Naive B cell (primary cell): ENCODE data around the gene C17orf50. TPM values are rescaled to one million over a fixed set of nuclear protein-coding genes. Genes with fewer than 3 reads are reported as not detected.
"Not testable (repeated sequence)": the region's sequence is repeated elsewhere in the genome, so short reads cannot be mapped to it uniquely, and the experiment has no call there.

Experiments
- ATAC-seq, 2 donors: fragments of 150-1000 bp; cut with Tn5 transposase; 2 replicates each; pipeline ENCODE4 v1.10.0; 2021; ENCODE audit warnings: low read depth in 2 of 2, mild to moderate bottlenecking in 2 of 2, moderate library complexity in 2 of 2
- DNase-seq: peaks from one replicate; pipeline ENCODE4 v3.0.0; 2022
- H3K27ac Mint-ChIP-seq, 6 donors: one replicate each; pipeline ENCODE4 v1.8.0; 2020 to 2022; ENCODE audit warnings: mild to moderate bottlenecking in 6 of 6, mixed read lengths in 6 of 6, moderate library complexity in 5 of 6, inconsistent platforms in 2 of 6
- H3K27me3 Mint-ChIP-seq, 3 donors: one replicate each; pipeline ENCODE4 v1.8.0; 2021 to 2022; ENCODE audit warnings: mixed read lengths in 3 of 3, mild to moderate bottlenecking in 1 of 3
- H3K36me3 Mint-ChIP-seq, 2 donors: one replicate each; pipeline ENCODE4 v1.8.0; 2020 to 2022; ENCODE audit warnings: mixed read lengths in 2 of 2, inconsistent platforms in 1 of 2, mild to moderate bottlenecking in 1 of 2
- H3K4me1 Mint-ChIP-seq, 3 donors: one replicate each; pipeline ENCODE4 v1.8.0; 2020 to 2022; ENCODE audit warnings: mixed read lengths in 3 of 3, inconsistent platforms in 1 of 3, mild to moderate bottlenecking in 1 of 3, moderate library complexity in 1 of 3
- H3K4me3 Mint-ChIP-seq, 8 donors: one replicate each; pipeline ENCODE4 v1.8.0; 2020 to 2022; ENCODE audit warnings: mild to moderate bottlenecking in 8 of 8, mixed read lengths in 8 of 8, moderate library complexity in 8 of 8, inconsistent platforms in 2 of 8
- H3K9me3 Mint-ChIP-seq, 7 donors: one replicate each; pipeline ENCODE4 v1.8.0; 2020 to 2022; ENCODE audit warnings: mixed read lengths in 7 of 7, mild to moderate bottlenecking in 5 of 7, inconsistent platforms in 2 of 7, moderate library complexity in 1 of 7
- polyA plus RNA-seq, 6 donors: library from polyadenylated mRNA; unstranded; fragments of 300-500 nt; fragmentation: Illumina TruSeq; gene quantifications; one replicate each; pipeline ENCODE4 v1.2.3, GENCODE V29; 2021; ENCODE audit warnings: low read depth in 6 of 6

C17orf50 gene
- polyA plus RNA-seq, 6 donors from 2014 or later, result not detected

DNA sequence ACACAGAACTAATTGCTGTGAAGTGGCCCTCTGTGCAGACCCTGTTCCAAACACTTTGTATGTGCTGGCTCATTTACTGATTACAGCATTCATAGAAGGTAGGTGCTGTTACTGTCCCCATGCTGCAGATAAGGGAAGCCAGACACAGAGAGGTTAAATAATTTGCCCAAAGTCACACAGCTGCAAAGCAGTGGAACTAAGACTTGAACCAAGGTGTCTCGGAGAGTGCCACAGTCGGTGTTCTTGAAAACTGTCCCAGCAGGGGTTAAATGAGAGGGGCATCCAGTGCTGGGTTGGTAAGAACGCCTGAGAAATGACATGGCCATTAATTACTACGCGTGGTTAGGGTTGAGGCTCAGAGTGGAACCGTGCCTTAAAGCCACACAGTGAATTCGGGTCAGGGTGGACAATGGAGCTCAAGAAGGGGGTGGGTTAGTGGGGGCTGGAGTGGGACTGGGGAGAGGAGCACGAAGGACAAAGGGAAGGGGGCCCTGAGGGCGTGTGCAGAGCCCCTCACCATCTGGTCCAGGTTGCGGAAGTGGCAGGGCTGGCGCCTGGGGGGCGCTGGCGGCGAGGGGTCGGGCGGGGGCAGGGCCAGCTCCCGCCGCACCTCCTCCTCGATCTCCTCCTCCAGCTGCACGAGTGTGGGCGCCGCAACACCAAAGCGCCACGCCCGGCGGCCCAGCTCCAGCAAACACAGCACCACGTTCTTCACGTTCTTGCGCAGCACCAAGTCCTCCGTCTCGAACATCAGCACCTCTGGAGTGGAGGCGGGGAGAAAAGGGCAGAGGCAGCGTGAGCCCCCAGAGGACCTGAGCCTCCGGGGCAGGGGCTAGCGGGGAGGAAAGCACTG lies 10.9 kb upstream of the C17orf50 start:
- Mint-ChIP-seq H3K27me3 (peaks cover 33 to 70% (median 53%) of the 10 kb centered on the region in 3 donors), H3K4me3 (no peak overlapping the region), H3K27ac (no peak overlapping the region), H3K9me3 (no peaks in the 10 kb centered on the region), H3K4me1 (peaks cover 8 to 12% (median 11%) of the 10 kb centered on the region in 3 donors), H3K36me3 (no peaks in the 10 kb centered on the region)
- no peak for DNase-seq
- no peak for ATAC-seq

DNA sequence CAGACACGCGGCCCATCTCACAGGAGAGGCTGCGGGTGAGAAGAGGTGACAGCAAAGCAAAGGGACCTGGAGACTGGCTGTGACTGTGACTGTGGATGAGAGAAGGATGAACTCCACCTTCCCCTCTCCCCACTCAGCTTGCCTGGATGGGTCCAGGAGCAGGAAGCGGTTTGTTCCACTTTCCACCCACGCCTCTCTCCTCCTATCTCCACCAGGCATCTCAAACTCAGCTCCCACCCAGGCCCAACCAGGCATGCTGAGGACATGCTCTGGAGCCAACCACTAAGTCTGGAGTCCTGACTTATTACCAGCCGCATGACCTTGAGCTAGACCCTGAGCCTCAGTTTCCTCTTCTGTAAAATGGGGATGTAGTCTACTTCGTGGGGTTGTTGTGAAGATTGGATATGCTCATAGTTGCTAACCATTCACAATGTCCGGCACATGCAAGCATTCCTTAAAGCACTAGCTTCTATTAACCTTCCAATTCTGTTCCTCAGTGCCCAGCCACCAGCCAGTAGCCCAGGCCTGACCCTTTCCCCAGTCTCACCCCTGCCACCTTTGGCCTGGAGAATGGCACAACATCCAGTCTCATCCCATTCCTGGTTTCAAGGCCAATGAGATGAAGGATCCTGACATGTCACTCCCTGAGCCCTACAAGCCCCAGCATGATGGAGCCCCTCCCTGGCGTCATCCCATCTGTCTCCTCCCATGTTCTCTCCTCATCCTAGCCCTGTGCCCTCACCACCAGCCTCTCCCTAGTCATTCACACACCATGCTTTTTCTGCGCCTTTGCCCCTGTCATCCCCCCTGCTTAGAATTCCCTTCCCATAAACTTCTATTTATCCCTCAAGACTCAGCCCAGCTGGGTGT lies 9.9 kb upstream of the C17orf50 start:
- ATAC-seq (no peak), DNase-seq (no peak)
- H3K4me1 Mint-ChIP-seq, result peaks cover 8 to 12% (median 11%) of the 10 kb centered on the region in 3 donors
- H3K27me3 Mint-ChIP-seq, result peaks cover 33 to 68% (median 53%) of the 10 kb centered on the region in 3 donors
- no peaks in the 10 kb centered on the region for H3K9me3 Mint-ChIP-seq
- no peak overlapping the region for H3K4me3 Mint-ChIP-seq
- H3K27ac Mint-ChIP-seq, result peak overlapping the region in 1 of 6 donors; percentile 75
- H3K36me3 Mint-ChIP-seq, result no peaks in the 10 kb centered on the region

DNA sequence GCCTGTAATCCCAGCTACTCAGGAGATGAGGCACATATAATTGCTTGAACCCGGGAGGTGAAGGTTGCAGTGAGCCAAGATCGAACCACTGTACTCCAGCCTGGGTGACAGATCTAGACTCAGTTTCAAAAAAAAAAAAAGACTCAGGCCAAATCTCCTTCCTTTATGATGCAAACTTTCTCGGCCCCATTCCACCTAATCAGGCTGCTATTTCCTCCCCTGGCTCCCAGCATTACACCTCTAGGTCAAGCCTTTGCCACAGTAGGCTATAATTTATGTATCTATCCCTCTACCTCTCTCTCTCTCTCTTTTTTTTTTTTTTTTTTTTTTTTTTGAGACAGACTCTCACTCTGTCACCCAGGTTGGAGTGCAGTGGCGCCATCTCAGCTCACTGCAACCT lies 9.1 kb upstream of the C17orf50 start:
- Mint-ChIP-seq H3K27me3 (peaks cover 33 to 68% (median 53%) of the 10 kb centered on the region in 3 donors), H3K27ac (peak overlapping the region in 1 of 6 donors; percentile 59), H3K4me1 (peaks cover 8 to 16% (median 15%) of the 10 kb centered on the region in 3 donors)
- H3K9me3 Mint-ChIP-seq, H3K36me3 Mint-ChIP-seq, ATAC-seq, H3K4me3 Mint-ChIP-seq, DNase-seq: not testable (repeated sequence)

DNA sequence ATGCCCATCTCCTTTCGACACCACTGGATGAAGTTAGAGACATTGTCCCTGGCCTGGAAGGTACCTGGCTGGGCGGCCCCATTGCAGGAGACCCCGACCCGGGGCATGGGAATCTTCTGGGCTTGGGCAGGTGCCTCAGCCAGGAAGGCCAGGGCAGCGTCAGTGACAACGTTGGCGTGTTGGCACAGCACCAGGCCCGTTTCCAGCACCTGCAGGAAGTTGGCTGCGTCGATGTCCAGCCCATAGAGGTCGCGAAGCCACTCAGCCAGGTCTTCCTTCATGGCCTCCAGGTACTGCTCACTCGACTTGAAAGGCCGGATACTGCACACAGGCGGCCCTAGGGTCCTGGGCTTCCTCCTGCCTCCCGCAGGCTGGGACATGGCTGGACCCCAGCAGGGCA lies 8.2 kb upstream of the C17orf50 start:
- H3K4me3 Mint-ChIP-seq, result no peak overlapping the region
- H3K36me3 Mint-ChIP-seq, result no peaks in the 10 kb centered on the region
- peaks cover 8 to 16% (median 13%) of the 10 kb centered on the region in 3 donors for H3K4me1 Mint-ChIP-seq
- H3K27me3 Mint-ChIP-seq, result peaks cover 30 to 63% (median 53%) of the 10 kb centered on the region in 3 donors
- ATAC-seq (no peak), DNase-seq (no peak)
- H3K9me3 Mint-ChIP-seq, result peaks cover 0 to 2% (median 0%) of the 10 kb centered on the region in 7 donors
- H3K27ac Mint-ChIP-seq, result no peak overlapping the region

DNA sequence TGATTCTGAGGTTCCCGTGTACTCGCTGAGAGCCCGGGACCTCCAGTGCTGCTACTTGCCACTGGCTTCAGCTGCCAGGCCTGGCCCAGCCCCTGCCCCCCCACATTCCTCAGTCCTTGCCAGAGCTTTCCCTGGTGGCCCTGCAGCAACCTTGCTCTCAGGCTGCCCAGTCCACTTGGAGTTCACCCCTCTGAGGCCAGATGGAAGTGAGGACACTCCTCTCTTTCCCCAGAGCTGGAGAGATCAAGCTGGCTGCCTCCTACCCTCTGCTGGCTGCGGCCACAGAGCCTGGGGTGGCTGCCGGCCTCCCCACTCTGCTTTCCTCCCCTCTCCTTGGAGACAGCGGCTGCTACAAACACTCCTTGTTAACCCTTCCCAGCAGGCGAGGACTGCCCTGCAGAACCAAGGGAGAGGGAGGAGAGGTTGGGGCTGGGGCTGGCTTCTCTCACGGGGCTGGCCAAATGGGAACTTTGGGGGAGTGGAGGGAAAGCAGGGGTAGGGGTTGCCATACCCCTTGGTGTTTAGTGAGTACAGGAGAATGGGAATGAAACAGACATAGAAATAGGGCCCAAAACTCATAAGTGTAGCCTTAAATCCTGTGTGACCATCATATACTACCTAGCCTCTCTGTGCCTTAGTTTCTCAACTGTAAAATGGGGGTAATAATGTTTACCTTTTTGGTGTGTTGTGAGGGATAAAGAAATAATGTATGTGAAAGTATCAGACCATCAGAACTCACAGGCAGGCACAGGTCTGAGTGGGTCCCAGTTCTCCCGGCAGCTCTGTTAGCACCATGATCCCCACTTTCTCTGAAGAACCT lies 7.5 kb upstream of the C17orf50 start, which contains the start of gene GAS2L2:
GAS2L2 (minus strand) TSS at position 295 of the 820 bp plus-strand sequence. CDS start 389 bp downstream, outside the sequence.
- Mint-ChIP-seq H3K4me3 (no peak within 1 kb of the TSS), H3K27ac (peak within 1 kb of the TSS in 1 of 6 donors; percentile 69)

DNA sequence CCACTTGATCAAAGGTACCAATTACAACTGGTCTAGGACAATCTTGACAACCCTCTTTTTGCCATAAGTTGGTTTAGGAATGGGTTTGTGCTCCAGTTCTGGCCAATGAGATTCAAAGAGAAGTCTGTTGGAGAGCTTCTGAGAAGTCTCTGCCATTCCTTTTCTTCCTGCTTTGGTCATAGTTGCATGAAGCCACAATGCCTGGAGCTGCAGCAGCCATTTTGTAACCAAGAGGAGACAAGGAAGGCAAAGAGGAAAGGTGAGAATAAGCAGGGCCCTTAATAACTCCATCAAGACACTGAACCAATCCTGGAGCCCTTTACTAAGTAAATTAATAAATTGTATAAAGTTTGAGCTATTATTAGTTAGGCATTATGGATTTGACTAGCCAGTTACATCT lies 3.4 kb upstream of the C17orf50 start:
- Mint-ChIP-seq H3K27ac (no peak overlapping the region), H3K9me3 (peaks cover 0 to 2% (median 0%) of the 10 kb centered on the region in 7 donors), H3K27me3 (peaks cover under 1 to 16% (median 12%) of the 10 kb centered on the region in 3 donors), H3K4me3 (no peak overlapping the region), H3K4me1 (peaks cover 4% of the 10 kb centered on the region in 3 donors), H3K36me3 (no peaks in the 10 kb centered on the region)
- DNase-seq, result no peak
- no peak for ATAC-seq

More for the DNA sequence above, 7.5 kb upstream of the C17orf50 start, which contains the start of gene GAS2L2:
- DNase-seq (no peak), ATAC-seq (no peak)
- peaks cover 27 to 56% (median 53%) of the 10 kb centered on the region in 3 donors for H3K27me3 Mint-ChIP-seq
- peaks cover 8 to 16% (median 12%) of the 10 kb centered on the region in 3 donors for H3K4me1 Mint-ChIP-seq
- no peaks in the 10 kb centered on the region for H3K36me3 Mint-ChIP-seq
- peaks cover 0 to 2% (median 0%) of the 10 kb centered on the region in 7 donors for H3K9me3 Mint-ChIP-seq

DNA sequence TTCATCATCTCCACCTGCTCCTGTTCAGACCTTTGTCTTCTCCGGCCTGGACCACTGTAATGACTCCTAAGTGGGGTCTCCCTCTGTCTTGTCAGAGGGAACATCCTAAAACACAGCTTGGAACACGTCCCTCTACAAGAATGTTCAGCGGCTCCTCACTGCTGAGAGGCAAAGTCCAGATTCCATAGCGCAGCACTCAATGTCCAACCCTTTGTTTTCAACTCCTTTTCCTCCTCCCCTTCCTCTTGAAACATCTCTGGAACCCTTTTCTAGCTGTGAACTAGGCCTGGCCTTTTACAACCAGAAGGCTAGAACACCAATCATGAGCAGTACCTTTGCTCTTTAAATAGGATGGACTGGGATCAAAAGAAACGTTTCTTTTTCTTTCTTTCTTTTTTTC lies 914 bp downstream of the C17orf50 start:
- ATAC-seq (no peak), DNase-seq (no peak)
- H3K27me3 Mint-ChIP-seq, result no peaks in the 10 kb centered on the region
- H3K4me3 Mint-ChIP-seq, result no peak overlapping the region
- H3K4me1 Mint-ChIP-seq, result peaks cover 9 to 11% (median 9%) of the 10 kb centered on the region in 3 donors
- no peak overlapping the region for H3K27ac Mint-ChIP-seq
- H3K36me3 Mint-ChIP-seq, result no peaks in the 10 kb centered on the region
- peaks cover 0 to 2% (median 0%) of the 10 kb centered on the region in 7 donors for H3K9me3 Mint-ChIP-seq

DNA sequence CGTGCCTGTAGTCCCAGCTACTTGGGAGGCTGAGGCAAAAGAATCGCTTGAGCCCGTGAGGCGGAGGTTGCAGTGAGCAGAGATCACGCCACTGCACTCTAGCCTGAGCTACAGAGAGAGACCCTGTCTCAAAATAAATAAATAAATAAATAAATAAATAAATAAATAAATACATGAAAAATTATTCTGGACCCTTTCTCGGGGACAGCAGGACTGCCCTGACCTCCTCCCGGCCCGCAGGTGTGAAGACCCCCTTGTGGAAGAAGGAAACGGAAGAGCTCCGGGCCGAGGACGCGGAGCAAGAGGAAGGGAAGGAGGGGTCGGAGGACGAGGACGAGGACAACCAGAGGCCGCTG lies 3.1 kb downstream of the C17orf50 start:
- peak overlapping the region in 2 of 6 donors; percentile 4 to 65 for H3K27ac Mint-ChIP-seq
- H3K36me3 Mint-ChIP-seq, result no peaks in the 10 kb centered on the region
- H3K4me1 Mint-ChIP-seq, result peaks cover 9 to 14% (median 9%) of the 10 kb centered on the region in 3 donors
- ATAC-seq (no peak), DNase-seq (no peak)
- H3K4me3 Mint-ChIP-seq, result peak overlapping the region; percentile 83 to 98 (median 95)
- no peaks in the 10 kb centered on the region for H3K9me3 Mint-ChIP-seq
- H3K27me3 Mint-ChIP-seq, result peaks cover 0 to 8% (median 7%) of the 10 kb centered on the region in 3 donors

DNA sequence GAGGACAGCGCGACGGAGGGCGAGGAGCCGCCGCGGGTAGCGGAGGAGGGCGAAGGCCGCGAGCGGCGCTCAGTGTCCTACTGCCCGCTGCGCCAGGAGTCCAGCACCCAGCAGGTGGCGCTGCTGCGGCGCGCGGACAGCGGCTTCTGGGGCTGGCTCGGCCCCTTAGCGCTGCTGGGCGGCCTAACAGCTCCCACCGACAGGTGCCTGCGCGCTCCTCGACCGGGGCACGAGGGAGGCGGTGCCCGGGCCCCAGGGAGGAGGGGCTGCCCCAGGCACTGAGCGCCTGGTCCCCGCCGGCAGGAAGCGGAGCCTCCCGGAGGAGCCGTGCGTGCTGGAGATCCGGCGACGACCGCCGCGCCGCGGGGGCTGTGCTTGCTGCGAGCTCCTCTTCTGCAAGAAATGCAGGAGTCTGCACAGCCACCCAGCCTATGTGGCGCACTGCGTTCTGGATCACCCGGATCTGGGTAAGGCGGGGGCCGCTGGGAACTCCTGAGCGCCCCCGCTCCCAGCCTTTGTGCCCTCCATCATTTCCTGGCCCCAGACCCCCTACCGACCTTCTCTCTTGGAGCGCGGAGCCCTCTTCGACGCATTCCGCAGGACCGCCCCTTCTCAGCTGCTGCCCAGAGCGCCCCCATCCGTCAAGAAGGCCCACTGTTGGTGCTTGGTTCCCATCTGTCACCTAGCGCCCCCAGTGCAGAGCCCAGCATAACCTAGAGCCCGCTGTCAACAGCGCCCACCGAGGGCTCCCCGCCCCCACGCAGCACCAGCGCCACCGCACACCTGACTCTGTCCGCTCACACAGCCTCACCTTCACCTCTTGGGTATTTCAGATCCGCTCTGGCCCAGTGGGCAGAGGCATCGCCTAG lies 3.7 kb downstream of the C17orf50 start:
- Mint-ChIP-seq H3K9me3 (no peaks in the 10 kb centered on the region), H3K27me3 (peaks cover 0 to 11% (median 7%) of the 10 kb centered on the region in 3 donors), H3K4me3 (peak overlapping the region; percentile 83 to 98 (median 95)), H3K4me1 (peaks cover 9 to 14% (median 9%) of the 10 kb centered on the region in 3 donors), H3K27ac (peak overlapping the region; percentile 57 to 94 (median 92)), H3K36me3 (no peaks in the 10 kb centered on the region)
- peak; percentile 83 to 86 for ATAC-seq
- peak; percentile 88 for DNase-seq

DNA sequence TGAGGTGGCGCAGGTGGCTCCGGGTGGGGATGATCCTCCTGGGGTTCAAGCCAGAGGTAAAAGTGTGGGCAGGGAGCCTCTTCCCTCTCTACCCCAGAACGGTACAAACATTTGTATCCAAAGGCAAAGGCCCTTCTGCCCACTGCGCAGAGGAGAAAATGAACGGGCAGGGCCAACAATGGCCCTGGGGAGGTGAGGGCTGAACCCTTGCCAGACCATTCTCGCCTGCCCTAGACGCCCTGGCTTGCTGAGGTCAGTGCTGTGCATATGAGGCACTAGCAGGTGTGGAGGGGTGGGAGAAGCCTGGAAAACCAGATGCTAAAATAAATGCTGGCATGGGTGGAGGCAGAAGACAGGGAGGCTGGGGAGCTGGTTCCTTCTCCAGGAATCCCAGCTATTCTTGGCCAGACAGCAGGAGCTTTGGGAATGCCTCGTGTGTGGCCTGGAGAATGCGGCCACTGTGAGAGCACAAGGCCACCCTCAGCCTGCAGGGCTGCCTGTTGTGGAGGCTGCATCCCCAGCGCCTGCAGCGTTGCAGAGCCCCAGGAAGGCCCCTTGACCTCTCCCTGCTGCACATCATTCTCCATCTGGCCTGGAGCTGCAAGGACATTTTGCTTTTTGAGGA lies 4.5 kb downstream of the C17orf50 start:
- peaks cover 9 to 14% (median 9%) of the 10 kb centered on the region in 3 donors for H3K4me1 Mint-ChIP-seq
- H3K27ac Mint-ChIP-seq, result peak overlapping the region in 3 of 6 donors; percentile 29 to 92 (median 57)
- no peak for DNase-seq
- H3K4me3 Mint-ChIP-seq, result peak overlapping the region; percentile 83 to 98 (median 95)
- peaks cover 0 to 13% (median 7%) of the 10 kb centered on the region in 3 donors for H3K27me3 Mint-ChIP-seq
- ATAC-seq, result no peak
- no peaks in the 10 kb centered on the region for H3K9me3 Mint-ChIP-seq
- no peaks in the 10 kb centered on the region for H3K36me3 Mint-ChIP-seq

DNA sequence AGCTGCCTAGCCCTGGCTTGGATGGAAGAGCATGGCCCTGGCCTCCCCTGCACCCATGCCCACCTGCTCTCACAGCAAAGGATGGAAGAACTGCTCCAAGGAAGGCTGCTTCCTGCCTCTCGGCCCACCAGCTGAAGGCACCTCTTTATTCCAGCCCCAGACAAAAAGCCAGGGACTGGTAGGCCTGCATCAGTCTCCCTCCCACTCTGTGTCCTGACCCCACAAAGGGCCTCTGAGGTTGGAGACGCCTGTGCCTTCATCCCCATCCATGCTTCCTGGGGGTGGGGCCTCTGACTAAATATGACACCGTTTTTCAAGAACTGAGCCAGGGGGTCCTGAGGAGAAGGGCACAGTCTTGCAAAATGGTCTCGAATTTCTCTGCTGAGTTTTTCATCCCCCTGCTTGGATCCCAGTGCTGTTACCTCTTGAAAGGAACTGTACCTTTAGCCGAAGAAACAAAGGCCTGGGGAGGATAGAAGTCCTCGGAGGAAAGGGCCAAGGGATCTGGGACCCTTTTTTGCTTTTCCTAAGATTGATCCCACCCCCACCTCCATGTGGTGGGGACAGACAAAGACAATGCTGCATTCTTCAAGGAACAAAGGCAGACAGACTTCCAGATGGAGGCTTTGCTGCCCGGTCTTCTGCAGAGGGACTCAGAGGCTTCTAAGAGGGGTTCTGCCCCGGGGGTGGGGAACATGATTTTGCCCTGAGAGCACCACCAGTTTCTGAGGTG lies 5.2 kb downstream of the C17orf50 start:
- DNase-seq, result no peak
- Mint-ChIP-seq H3K27me3 (peaks cover 5 to 13% (median 7%) of the 10 kb centered on the region in 3 donors), H3K4me1 (peaks cover 9 to 14% (median 9%) of the 10 kb centered on the region in 3 donors), H3K36me3 (no peaks in the 10 kb centered on the region), H3K4me3 (peak overlapping the region in 2 of 8 donors; percentile 69 to 83), H3K27ac (peak overlapping the region in 1 of 6 donors; percentile 42), H3K9me3 (no peaks in the 10 kb centered on the region)
- ATAC-seq, result no peak
